Tibial nerve (tissue), 4 donors: ENCODE measurements around the gene ETV4. TPM values are rescaled to one million over a fixed set of nuclear protein-coding genes. Genes with fewer than 3 reads are reported as not detected.
"Not testable (repeated sequence)": the region's sequence is repeated elsewhere in the genome, so short reads cannot be mapped to it uniquely, and the experiment has no call there.

Experiments used
- DNase-seq, 2 donors: peaks; one replicate each; pipeline ENCODE4 v3.0.0-alpha.2; 2019; ENCODE audit warnings: low spot score in 2 of 2
- H3K27ac ChIP-seq, 4 donors: fragments of 200-600 bp; sonication (generic) in 3 of 4; one replicate each; pipeline ENCODE4 v1.5.1; 2017 to 2019; ENCODE audit warnings: mild to moderate bottlenecking in 1 of 4
- H3K27me3 ChIP-seq, 2 donors: fragments of 200-600 bp; sonication (generic) in 1 of 2; one replicate each; pipeline versions ENCODE4 v1.5.1 to v1.6.0; 2017 to 2019
- H3K36me3 ChIP-seq, 3 donors: fragments of 200-600 bp; sonication (generic); one replicate each; pipeline ENCODE4 v1.5.1; 2018 to 2019
- H3K4me1 ChIP-seq, 4 donors: fragments of 200-600 bp; sonication (generic) in 3 of 4; one replicate each; pipeline ENCODE4 v1.5.1; 2017 to 2019
- H3K4me3 ChIP-seq, 4 donors: fragments of 200-600 bp; sonication (generic) in 3 of 4; one replicate each; pipeline ENCODE4 v1.5.1; 2017 to 2019; ENCODE audit warnings: mild to moderate bottlenecking in 1 of 4, moderate library complexity in 1 of 4
- H3K9me3 ChIP-seq, 4 donors: fragments of 200-600 bp; sonication (generic) in 3 of 4; one replicate each; pipeline ENCODE4 v1.5.1; 2017 to 2019
- EP300 ChIP-seq, 2 donors: sonication (generic); formaldehyde crosslinking; IDR thresholded peaks; one replicate each; pipeline ENCODE4 v1.6.1; 2017; ENCODE audit warnings: antibody characterized with exemption in 2 of 2, mild to moderate bottlenecking in 1 of 2
- POLR2A ChIP-seq, 2 donors: fragments of 450-650 bp; IDR thresholded peaks; one replicate each; pipeline ENCODE4 v1.6.1; 2017; ENCODE audit warnings: antibody characterized with exemption in 2 of 2, mild to moderate bottlenecking in 2 of 2, moderate library complexity in 2 of 2
- WGBS, 2 donors: methylation state at CpG; one replicate each; pipeline ENCODE4 v1.1.5; 2018; 5-methylcytosine and 5-hydroxymethylcytosine counted together
- total RNA-seq, 4 donors: library from RNA; depleted of rRNA; stranded (reverse); fragments of >200 nt; gene quantifications; one replicate each; pipeline ENCODE4 v1.1.0, GENCODE V29; 2016
- TF ChIP-seq, protein P1 (sequence below), 5 experiments: fragments of 200-600 bp in 3 of 5; fragments of 450-650 bp in 2 of 5; sonication (generic) in 3 of 5; IDR thresholded peaks; one replicate each; pipeline ENCODE4 v1.5.1; 2016 to 2019; ENCODE audit warnings: antibody characterized with exemption in 5 of 5, mild to moderate bottlenecking in 3 of 5, moderate library complexity in 2 of 5

ETV4 gene
- total RNA-seq, 4 donors from 2014 or later = 1.5 to 5.1 (median 3.8) TPM

DNA sequence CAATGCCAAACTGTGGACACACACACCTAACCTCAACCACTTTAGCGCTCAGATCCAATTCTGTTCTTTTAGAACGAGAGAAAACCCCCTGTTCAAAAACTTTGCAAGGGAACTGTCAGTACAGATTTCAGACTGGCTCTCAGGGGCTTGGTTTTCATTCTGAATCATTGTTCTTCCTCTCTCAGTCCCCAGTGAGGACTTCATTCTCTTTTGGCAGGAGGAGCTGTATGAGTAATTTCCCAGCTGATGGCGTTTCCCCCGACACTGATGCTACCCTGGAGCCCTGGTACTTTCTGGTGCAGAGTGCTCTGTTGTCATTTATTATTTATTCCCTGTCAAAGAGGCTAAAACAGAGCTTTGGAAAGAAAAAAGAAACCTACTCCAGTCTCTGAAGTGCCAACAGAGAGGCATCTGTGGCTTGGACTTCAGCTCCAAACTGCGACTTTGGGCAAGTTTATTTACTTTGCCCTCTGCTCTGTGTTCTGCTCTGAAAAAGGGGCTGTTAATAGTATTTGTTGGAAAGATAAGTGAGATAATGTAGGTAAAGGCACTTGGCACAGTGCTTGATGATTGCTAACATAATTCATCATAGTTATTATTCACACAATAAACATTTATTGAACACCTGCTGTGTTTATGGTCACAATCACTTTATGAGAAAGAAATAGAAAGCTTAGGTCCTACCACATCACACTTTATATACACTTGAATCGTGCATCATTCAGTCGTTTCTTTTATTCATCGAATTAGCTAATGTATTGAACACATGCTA is 28.3 kb downstream of the ETV4 start:
- peaks cover 5 to 94% (median 35%) of the 10 kb centered on the region in 3 donors for H3K36me3 ChIP-seq
- WGBS, 2 donors = 72 to 73% methylated on average over 8 of the region's 8 CpGs
- TF ChIP-seq, protein P1, sequence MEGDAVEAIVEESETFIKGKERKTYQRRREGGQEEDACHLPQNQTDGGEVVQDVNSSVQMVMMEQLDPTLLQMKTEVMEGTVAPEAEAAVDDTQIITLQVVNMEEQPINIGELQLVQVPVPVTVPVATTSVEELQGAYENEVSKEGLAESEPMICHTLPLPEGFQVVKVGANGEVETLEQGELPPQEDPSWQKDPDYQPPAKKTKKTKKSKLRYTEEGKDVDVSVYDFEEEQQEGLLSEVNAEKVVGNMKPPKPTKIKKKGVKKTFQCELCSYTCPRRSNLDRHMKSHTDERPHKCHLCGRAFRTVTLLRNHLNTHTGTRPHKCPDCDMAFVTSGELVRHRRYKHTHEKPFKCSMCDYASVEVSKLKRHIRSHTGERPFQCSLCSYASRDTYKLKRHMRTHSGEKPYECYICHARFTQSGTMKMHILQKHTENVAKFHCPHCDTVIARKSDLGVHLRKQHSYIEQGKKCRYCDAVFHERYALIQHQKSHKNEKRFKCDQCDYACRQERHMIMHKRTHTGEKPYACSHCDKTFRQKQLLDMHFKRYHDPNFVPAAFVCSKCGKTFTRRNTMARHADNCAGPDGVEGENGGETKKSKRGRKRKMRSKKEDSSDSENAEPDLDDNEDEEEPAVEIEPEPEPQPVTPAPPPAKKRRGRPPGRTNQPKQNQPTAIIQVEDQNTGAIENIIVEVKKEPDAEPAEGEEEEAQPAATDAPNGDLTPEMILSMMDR (IDR thresholded peaks at IDR 0.05) = no peak
- TF ChIP-seq POLR2A (IDR thresholded peaks at IDR 0.05) (no peak), EP300 (IDR thresholded peaks at IDR 0.05) (no peak)
- no peak for DNase-seq
- H3K4me1 ChIP-seq = peaks cover 0 to 7% (median 0%) of the 10 kb centered on the region in 4 donors
- H3K4me3 ChIP-seq = no peak overlapping the region
- H3K9me3 ChIP-seq = no peaks in the 10 kb centered on the region
- no peaks in the 10 kb centered on the region for H3K27me3 ChIP-seq
- H3K27ac ChIP-seq = no peak overlapping the region

DNA sequence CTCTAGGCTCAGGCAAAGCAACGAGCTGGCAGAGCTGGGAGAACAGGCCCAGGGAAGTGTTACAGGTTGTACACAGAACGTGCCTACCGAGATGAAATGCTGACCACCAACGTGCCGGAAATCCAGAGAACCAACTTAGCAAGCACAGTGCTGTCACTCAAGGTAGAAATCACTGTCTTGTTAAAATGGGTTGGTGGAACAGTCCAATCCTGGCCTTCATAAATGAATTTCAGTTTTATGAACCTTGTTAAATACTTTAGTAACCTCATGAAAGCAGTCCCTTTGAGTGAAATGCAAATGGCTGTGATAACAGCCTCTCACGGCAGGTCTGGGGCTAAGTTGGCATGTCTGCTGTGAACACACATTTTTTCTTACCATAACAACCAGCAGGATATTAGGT is 29.0 kb downstream of the ETV4 start:
- TF ChIP-seq EP300 (IDR thresholded peaks at IDR 0.05) = no peak
- TF ChIP-seq POLR2A (IDR thresholded peaks at IDR 0.05) = no peak
- TF ChIP-seq, protein P1 (IDR thresholded peaks at IDR 0.05) = no peak
- Histone ChIP-seq H3K4me3 (no peak overlapping the region), H3K36me3 (peaks cover 5 to 94% (median 34%) of the 10 kb centered on the region in 3 donors), H3K9me3 (no peaks in the 10 kb centered on the region), H3K27me3 (no peaks in the 10 kb centered on the region), H3K27ac (no peak overlapping the region), H3K4me1 (peaks cover 0 to 7% (median 0%) of the 10 kb centered on the region in 4 donors)
- 70 to 78% methylated on average over 6 of the region's 6 CpGs for WGBS, 2 donors
- DNase-seq = no peak

DNA sequence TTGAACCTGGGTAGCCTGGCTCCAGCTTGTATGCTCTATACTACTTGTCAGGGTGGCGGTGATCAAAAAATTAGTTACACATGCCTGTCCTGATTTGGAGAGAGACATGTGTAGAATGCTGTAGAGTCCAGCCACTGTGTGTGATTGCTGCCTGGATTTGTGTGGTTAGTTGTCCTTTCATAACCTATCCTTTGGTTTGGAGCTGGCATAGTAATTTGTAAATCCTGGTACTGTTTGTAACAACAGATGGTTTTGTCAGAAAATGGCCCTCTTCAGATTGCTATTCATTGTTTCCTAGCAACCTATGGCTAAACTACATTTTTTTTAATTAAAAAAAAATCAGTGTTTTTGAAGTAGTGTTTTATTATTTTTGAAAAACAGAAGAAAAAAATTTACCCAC is 30.5 kb downstream of the ETV4 start:
- Histone ChIP-seq H3K4me1 (peaks cover 0 to 7% (median 0%) of the 10 kb centered on the region in 4 donors), H3K27ac (no peak overlapping the region), H3K4me3 (no peak overlapping the region), H3K36me3 (peaks cover 0 to 93% (median 23%) of the 10 kb centered on the region in 3 donors), H3K9me3 (no peaks in the 10 kb centered on the region), H3K27me3 (no peaks in the 10 kb centered on the region)
- TF ChIP-seq POLR2A (IDR thresholded peaks at IDR 0.05) (no peak), EP300 (IDR thresholded peaks at IDR 0.05) (no peak)
- TF ChIP-seq, protein P1 (IDR thresholded peaks at IDR 0.05) = no peak
- DNase-seq = no peak
- WGBS, 2 donors = 91 to 95% methylated on average over 1 of the region's 1 CpG

GRCh38 chr17:43511199-43511598 is 34.9 kb downstream of the ETV4 start:
- not testable (repeated sequence) for H3K4me3 ChIP-seq, H3K27ac ChIP-seq, H3K9me3 ChIP-seq, H3K27me3 ChIP-seq, DNase-seq, H3K4me1 ChIP-seq
- H3K36me3 ChIP-seq = peaks cover 3 to 95% (median 27%) of the 10 kb centered on the region in 3 donors
- WGBS, 2 donors = 91 to 94% methylated on average over 3 of the region's 3 CpGs

DNA sequence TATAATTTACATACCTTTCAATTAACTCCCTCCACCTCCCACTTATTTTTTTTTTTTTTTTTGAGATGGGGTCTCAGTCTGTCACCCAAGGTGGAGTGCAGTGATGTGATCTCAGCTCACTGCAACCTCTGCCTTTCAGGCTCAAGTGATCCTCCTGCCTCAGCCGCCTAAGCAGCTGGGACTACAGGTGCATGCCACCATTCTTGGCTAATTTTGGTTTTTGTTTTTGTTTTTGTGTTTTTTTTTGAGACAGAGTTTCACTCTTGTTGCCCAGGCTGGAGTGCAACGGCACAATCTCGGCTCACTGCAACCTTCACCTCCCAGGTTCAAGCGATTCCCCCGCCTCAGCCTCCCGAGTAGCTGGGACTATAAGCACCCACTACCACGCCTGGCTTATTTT is 36.7 kb downstream of the ETV4 start:
- not testable (repeated sequence) for H3K4me1 ChIP-seq, H3K27ac ChIP-seq, DNase-seq, H3K27me3 ChIP-seq, H3K4me3 ChIP-seq, H3K9me3 ChIP-seq
- 95 to 96% methylated on average over 7 of the region's 7 CpGs for WGBS, 2 donors
- peaks cover 3 to 98% (median 28%) of the 10 kb centered on the region in 3 donors for H3K36me3 ChIP-seq

GRCh38 chr17:43490621-43491020 is 55.5 kb downstream of the ETV4 start:
- Histone ChIP-seq H3K4me3 (no peak overlapping the region), H3K36me3 (peaks cover 8 to 62% (median 37%) of the 10 kb centered on the region in 3 donors), H3K27me3 (no peaks in the 10 kb centered on the region), H3K27ac (no peak overlapping the region), H3K9me3 (no peaks in the 10 kb centered on the region), H3K4me1 (peaks cover 0 to 21% (median 0%) of the 10 kb centered on the region in 4 donors)
- WGBS, 2 donors = 85 to 86% methylated on average over 5 of the region's 5 CpGs
- no peak for DNase-seq
- TF ChIP-seq, protein P1 (IDR thresholded peaks at IDR 0.05) = no peak
- TF ChIP-seq EP300 (IDR thresholded peaks at IDR 0.05) (no peak), POLR2A (IDR thresholded peaks at IDR 0.05) (no peak)
